AG04449 (cell line): ENCODE measurements around the gene HSD17B2.

ENCODE experiments used
- CTCF ChIA-PET: fragments of 350-600 bp; formaldehyde crosslinking; extraction: SDS; loops from one replicate; lab custom pipeline; 2021; ENCODE audit warnings: antibody characterized with exemption; lab: Yijun Ruan, JAX
- POLR2A ChIA-PET: fragments of 400-600, 350-600 bp; formaldehyde crosslinking; extraction: SDS; loops from one replicate; lab custom pipeline; 2020; ENCODE audit warnings: antibody characterized with exemption, inconsistent platforms; lab: Yijun Ruan, JAX
- DNase-seq: peaks from one replicate; pipeline ENCODE4 v3.0.0-alpha.2; 2010; ENCODE audit warnings: low read depth, low spot score
- H3K4me3 ChIP-seq: 2 replicates; pipeline ENCODE4 v1.5.1; 2011; ENCODE audit warnings: low read depth, mild to moderate bottlenecking, control low read depth, low read length
- TF ChIP-seq, protein P1 (sequence below): IDR thresholded peaks from one replicate; pipeline ENCODE4 v1.5.1; 2011; ENCODE audit warnings: mild to moderate bottlenecking, moderate library complexity, low read length, control low read depth, inconsistent platforms; ENCODE audit not compliant: insufficient read depth; ENCODE audit errors: missing control alignments

Gene HSD17B2

DNA sequence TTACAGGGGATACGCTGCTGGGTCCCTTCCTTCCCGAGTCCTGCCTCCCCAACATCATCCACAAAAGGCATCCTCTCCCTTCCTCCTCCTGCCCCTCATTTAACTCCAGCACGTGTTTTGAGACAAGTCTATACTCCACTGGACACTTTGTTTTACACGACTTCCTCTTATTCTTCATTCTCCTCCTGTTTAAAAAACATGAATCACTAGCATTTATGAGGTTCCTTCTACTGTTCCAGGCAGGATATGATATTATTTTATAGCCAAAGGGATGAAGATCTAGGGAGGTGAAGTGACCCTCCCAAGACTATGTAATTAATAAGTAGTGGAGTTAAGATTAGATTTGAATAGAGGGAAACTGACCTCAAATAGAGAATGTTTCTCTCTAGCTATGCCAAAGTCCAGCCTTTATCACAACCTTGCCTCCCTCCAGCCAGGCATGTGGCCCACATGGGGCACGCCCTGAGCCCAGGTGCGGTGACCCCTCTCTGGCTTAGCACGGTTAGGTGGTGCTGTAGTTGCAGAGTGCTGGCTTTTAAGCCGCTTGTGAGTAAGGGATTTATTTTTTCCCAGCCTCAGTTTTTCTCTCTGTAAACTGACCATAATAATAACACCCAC is 1.3 kb upstream of the HSD17B2 start:
- no peak for DNase-seq
- POLR2A ChIA-PET = no interaction called here
- CTCF ChIA-PET = interaction anchor here (5.4 kb wide), 1 partner anchor 197 kb away, joined by 61 read pairs; no protein-coding TSS in a partner anchor
- TF ChIP-seq, protein P1, sequence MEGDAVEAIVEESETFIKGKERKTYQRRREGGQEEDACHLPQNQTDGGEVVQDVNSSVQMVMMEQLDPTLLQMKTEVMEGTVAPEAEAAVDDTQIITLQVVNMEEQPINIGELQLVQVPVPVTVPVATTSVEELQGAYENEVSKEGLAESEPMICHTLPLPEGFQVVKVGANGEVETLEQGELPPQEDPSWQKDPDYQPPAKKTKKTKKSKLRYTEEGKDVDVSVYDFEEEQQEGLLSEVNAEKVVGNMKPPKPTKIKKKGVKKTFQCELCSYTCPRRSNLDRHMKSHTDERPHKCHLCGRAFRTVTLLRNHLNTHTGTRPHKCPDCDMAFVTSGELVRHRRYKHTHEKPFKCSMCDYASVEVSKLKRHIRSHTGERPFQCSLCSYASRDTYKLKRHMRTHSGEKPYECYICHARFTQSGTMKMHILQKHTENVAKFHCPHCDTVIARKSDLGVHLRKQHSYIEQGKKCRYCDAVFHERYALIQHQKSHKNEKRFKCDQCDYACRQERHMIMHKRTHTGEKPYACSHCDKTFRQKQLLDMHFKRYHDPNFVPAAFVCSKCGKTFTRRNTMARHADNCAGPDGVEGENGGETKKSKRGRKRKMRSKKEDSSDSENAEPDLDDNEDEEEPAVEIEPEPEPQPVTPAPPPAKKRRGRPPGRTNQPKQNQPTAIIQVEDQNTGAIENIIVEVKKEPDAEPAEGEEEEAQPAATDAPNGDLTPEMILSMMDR = no peak
- no peak overlapping the region for H3K4me3 ChIP-seq

DNA sequence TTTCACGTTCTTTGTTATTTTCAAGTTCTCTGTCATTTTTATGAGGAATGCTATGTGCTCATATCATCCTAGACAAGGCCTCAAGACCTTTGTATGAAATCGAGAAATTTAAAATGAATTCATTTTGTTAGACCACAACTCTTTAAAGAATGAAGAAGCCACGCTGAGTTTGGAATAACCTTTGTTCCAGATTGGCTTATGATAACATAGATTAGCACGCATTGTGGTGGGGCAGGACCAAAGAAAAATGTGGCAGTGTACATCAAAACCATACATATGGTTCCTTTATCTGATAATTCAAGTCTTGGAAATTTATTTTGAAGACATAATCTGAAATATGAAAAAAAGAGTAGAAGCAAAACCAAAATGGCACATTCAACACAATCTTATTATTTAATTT is 2.2 kb downstream of the HSD17B2 start:
- H3K4me3 ChIP-seq = no peak overlapping the region
- CTCF ChIA-PET = interaction anchor here (1.0 to 1.9 kb wide), 2 partner anchors 94 to 193 kb away, joined by 4 read pairs; no protein-coding TSS in a partner anchor
- DNase-seq = no peak
- POLR2A ChIA-PET = interaction anchor here (1.0 kb wide), 1 partner anchor 54 kb away, joined by 3 read pairs; no protein-coding TSS in a partner anchor
- TF ChIP-seq, protein P1 = no peak

DNA sequence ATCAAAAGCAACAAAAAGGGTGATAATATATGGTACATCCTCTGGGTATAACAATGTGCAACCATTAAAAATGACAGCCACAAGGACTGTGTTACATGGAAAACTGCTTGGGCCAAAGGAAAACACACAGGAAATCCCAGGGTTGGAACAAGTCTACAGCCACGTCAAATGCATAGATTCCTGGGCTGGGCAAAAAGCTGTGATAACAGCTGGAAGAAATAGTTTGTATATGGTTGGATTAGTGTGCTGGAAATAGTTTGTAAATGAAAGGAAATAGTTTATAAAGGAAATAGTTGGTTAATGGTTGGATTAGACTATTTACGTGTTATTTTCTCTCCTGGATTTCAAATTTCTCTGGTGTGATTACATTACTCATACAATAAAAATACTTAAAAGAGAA is 2.6 kb downstream of the HSD17B2 start:
- no peak overlapping the region for H3K4me3 ChIP-seq
- ChIA-PET POLR2A (interaction anchor here (0.5 to 1.0 kb wide), 2 partner anchors 24 to 53 kb away, joined by 3 read pairs; no protein-coding TSS in a partner anchor), CTCF (interaction anchor here (1.0 to 1.9 kb wide), 2 partner anchors 94 to 192 kb away, joined by 4 read pairs; no protein-coding TSS in a partner anchor)
- DNase-seq = no peak
- TF ChIP-seq, protein P1 = no peak

DNA sequence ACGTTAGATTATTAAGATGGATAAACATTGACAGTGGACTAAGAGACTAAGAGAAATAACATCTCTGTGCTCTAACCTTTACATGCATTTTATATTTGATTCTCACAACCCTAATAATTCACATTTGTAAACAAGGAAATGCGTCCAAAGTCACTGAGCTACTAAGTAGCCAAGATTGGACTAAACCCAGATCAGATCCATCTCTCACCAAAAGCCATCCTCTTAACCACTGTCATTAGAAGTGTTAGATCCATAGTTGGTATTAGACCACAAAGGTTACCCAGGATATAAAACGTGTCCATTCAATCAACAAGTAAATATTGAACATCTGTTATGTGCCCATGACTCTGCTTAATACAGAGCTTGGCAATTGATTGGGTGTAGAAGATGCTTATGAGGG is 5.2 kb downstream of the HSD17B2 start:
- ChIA-PET POLR2A (no interaction called here), CTCF (no interaction called here)
- DNase-seq = no peak
- TF ChIP-seq, protein P1 = no peak
- no peak overlapping the region for H3K4me3 ChIP-seq

DNA sequence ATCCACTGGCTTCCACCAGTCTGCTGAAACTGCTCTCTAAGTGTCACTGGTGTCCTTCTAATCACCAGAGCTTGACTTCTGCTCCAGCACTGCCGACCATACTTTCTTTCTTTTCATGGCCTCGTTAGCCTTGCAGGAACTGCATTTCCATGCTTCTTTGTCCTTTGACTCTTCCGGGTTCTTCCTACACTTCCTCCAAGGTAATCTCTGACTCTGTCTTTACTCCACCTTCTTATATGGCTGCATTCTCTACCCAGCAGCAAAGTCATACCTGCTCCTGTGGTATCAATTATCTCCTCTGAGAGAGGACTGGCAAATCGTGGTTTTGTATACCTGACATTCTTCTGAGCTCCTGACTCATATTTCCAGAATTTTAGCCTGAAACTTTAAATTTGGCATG is 6.5 kb downstream of the HSD17B2 start:
- ChIA-PET CTCF (no interaction called here), POLR2A (no interaction called here)
- no peak overlapping the region for H3K4me3 ChIP-seq
- TF ChIP-seq, protein P1 = no peak
- DNase-seq = no peak

DNA sequence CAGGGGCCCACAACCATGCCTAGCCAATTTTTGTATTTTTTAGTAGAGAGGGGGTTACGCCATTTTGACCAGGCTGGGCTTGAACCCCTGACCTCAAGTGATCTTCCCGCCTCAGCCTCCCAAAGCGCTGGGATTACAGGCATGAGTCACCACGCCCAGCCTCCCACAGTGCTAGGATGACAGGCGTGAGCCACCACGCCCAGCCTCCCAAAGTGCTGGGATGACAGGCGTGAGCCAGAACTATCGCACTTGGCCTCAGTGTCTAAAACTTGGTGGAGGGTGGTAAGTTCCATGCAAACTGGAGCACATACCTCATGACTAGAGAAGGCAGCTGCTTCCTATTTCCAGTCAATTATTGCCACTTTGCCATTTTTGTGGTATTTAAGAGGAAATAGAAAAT is 7.1 kb downstream of the HSD17B2 start:
- DNase-seq = no peak
- POLR2A ChIA-PET = no interaction called here
- CTCF ChIA-PET = no interaction called here
- H3K4me3 ChIP-seq = no peak overlapping the region
- TF ChIP-seq, protein P1 = no peak
